MCF 10A (cell line): Measurements from ENCODE around the gene DYNC2LI1. TPM values are rescaled to one million over a fixed set of nuclear protein-coding genes. Genes with fewer than 3 reads are reported as not detected.

Source experiments
- BruUV-seq: library from RNA; stranded (reverse); fragments of 400-500 nt; replicated peaks from 2 replicates; lab custom pipeline; 2021; lab: Mats Ljungman, UMichigan
- CTCF ChIA-PET: fragments of 300-600 bp; sonication (Branson Sonifier 250); formaldehyde crosslinking; extraction: SDS; loops from one replicate; lab custom pipeline; 2021; ENCODE audit warnings: antibody characterized with exemption, inconsistent platforms; lab: Yijun Ruan, JAX
- POLR2A ChIA-PET: fragments of 300-600, 350-650 bp; sonication (Branson Sonifier 250); formaldehyde crosslinking; extraction: SDS; loops from one replicate; lab custom pipeline; 2020; ENCODE audit warnings: antibody characterized with exemption, inconsistent platforms; lab: Yijun Ruan, JAX
- DNase-seq: peaks from one replicate; pipeline ENCODE4 v3.0.0-alpha.2; 2018; ENCODE audit not compliant: unreplicated experiment
- H3K27ac Mint-ChIP-seq: one replicate; pipeline ENCODE4 v1.8.0; 2022; ENCODE audit warnings: mild to moderate bottlenecking, low read depth, mixed read lengths; ENCODE audit not compliant: unreplicated experiment
- H3K27me3 Mint-ChIP-seq: one replicate; pipeline ENCODE4 v1.8.0; 2022; ENCODE audit warnings: mixed read lengths; ENCODE audit not compliant: insufficient read depth, unreplicated experiment
- H3K36me3 Mint-ChIP-seq: one replicate; pipeline ENCODE4 v1.8.0; 2022; ENCODE audit warnings: mild to moderate bottlenecking, moderate library complexity, mixed read lengths; ENCODE audit not compliant: insufficient read depth, unreplicated experiment
- H3K4me1 Mint-ChIP-seq: one replicate; pipeline ENCODE4 v1.8.0; 2022; ENCODE audit warnings: mixed read lengths; ENCODE audit not compliant: insufficient read depth, unreplicated experiment
- H3K4me3 Mint-ChIP-seq: one replicate; pipeline ENCODE4 v1.8.0; 2022; ENCODE audit warnings: mild to moderate bottlenecking, moderate library complexity, mixed read lengths; ENCODE audit not compliant: unreplicated experiment
- H3K9me3 Mint-ChIP-seq: one replicate; pipeline ENCODE4 v1.8.0; 2022; ENCODE audit warnings: mixed read lengths; ENCODE audit not compliant: unreplicated experiment
- intact Hi-C: fragments of 100-400 bp; cut with micrococcal nuclease; formaldehyde crosslinking; loops from 2 replicates; pipeline ENCODE4 v1.14.1; 2022
- total RNA-seq: library from RNA; stranded (reverse); gene quantifications from 2 replicates; pipeline ENCODE4 v1.2.3, GENCODE V29; 2022
- TF ChIP-seq, protein P1 (sequence below): fragments of 200-600 bp; IDR thresholded peaks from one replicate; pipeline ENCODE4 v1.8.0; 2022; ENCODE audit warnings: antibody characterized with exemption, mild to moderate bottlenecking; ENCODE audit not compliant: unreplicated experiment

DYNC2LI1 gene
- total RNA-seq, 1 experiment from 2014 or later = 13.0 TPM

DNA sequence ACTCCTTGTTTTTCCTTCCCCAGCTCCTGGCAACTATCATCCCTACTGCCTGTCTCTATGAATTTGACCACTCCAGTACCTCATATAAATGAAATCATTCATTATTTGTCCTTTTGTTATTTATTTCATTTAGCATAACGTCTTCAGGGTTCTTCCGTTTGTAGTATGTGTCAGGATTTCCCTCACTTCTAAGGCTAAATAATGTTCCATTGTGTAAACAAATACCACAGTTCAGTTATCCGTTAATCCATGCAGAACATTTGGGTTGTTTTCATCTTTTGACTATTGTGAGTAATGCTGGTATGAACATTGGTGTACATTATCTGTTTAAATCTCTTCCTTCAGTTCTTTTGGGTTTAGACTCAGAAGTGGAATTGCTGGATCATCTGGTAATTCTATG is 18.8 kb downstream of the DYNC2LI1 start:
- no peaks in the 10 kb centered on the region for H3K27me3 Mint-ChIP-seq
- intact Hi-C loops = no loop called here
- peaks cover 56% of the 10 kb centered on the region for H3K36me3 Mint-ChIP-seq
- H3K4me1 Mint-ChIP-seq = no peaks in the 10 kb centered on the region
- no peak overlapping the region for H3K27ac Mint-ChIP-seq
- DNase-seq = no peak
- TF ChIP-seq, protein P1, sequence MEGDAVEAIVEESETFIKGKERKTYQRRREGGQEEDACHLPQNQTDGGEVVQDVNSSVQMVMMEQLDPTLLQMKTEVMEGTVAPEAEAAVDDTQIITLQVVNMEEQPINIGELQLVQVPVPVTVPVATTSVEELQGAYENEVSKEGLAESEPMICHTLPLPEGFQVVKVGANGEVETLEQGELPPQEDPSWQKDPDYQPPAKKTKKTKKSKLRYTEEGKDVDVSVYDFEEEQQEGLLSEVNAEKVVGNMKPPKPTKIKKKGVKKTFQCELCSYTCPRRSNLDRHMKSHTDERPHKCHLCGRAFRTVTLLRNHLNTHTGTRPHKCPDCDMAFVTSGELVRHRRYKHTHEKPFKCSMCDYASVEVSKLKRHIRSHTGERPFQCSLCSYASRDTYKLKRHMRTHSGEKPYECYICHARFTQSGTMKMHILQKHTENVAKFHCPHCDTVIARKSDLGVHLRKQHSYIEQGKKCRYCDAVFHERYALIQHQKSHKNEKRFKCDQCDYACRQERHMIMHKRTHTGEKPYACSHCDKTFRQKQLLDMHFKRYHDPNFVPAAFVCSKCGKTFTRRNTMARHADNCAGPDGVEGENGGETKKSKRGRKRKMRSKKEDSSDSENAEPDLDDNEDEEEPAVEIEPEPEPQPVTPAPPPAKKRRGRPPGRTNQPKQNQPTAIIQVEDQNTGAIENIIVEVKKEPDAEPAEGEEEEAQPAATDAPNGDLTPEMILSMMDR = no peak
- no peaks in the 10 kb centered on the region for H3K9me3 Mint-ChIP-seq
- no peak overlapping the region for H3K4me3 Mint-ChIP-seq
- ChIA-PET CTCF (no interaction called here), POLR2A (no interaction called here)
- no TSS peak for BruUV-seq

DNA sequence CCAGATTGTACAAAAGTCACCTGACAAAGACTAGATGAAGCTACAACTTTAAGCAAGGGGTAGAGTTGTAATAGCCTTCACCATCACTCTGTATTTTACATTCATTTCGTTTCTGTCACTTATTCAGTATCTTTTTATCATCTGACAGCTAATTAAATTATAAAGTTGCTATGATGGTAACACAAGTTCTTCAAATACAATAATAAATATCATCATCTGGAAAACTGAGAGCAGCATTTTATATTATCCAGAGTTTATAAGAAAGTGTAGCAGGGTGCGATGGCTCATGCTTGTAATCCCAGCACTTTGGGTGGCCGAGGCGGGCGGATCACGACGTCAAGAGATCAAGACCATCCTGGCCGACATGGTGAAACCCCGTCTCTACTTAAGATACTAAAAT is 21.1 kb downstream of the DYNC2LI1 start:
- Mint-ChIP-seq H3K36me3 (peaks cover 40% of the 10 kb centered on the region), H3K4me1 (no peaks in the 10 kb centered on the region), H3K9me3 (no peaks in the 10 kb centered on the region), H3K27ac (no peak overlapping the region), H3K4me3 (no peak overlapping the region), H3K27me3 (no peaks in the 10 kb centered on the region)
- DNase-seq = no peak
- no TSS peak for BruUV-seq
- CTCF ChIA-PET = interaction anchor here (0.6 kb wide), 1 partner anchor 128 kb away, joined by 3 read pairs; no protein-coding TSS in a partner anchor
- TF ChIP-seq, protein P1 = no peak
- POLR2A ChIA-PET = no interaction called here
- intact Hi-C loops = no loop called here

DNA sequence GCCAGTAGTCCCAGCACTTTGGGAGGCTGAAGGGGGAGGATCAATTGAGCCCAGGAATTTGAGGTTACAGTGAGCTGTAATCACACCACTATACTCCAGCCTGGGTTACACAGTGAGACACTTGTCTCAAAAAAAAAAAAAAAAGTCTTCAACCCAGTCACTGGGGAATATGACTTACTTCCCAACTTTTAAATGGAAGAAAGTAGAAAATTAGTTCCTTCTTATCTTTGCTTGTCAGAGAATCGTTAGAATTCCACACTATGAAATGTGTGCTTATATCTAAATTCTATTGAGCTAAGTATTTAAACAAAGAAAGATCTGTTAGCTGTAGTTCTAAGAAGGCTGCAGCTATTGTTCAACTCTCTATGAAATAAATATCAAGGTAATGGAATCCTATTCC is 22.4 kb downstream of the DYNC2LI1 start:
- Mint-ChIP-seq H3K36me3 (peaks cover 29% of the 10 kb centered on the region), H3K4me3 (no peak overlapping the region), H3K27me3 (no peaks in the 10 kb centered on the region), H3K9me3 (no peaks in the 10 kb centered on the region), H3K27ac (no peak overlapping the region), H3K4me1 (no peaks in the 10 kb centered on the region)
- no peak for DNase-seq
- ChIA-PET CTCF (interaction anchor here (0.6 kb wide), 1 partner anchor 1554 kb away, joined by 6 read pairs; no protein-coding TSS in a partner anchor), POLR2A (interaction anchor here (0.7 kb wide), 1 partner anchor 167 kb away, joined by 4 read pairs; no protein-coding TSS in a partner anchor)
- no TSS peak for BruUV-seq
- TF ChIP-seq, protein P1 = no peak
- intact Hi-C loops = no loop called here

DNA sequence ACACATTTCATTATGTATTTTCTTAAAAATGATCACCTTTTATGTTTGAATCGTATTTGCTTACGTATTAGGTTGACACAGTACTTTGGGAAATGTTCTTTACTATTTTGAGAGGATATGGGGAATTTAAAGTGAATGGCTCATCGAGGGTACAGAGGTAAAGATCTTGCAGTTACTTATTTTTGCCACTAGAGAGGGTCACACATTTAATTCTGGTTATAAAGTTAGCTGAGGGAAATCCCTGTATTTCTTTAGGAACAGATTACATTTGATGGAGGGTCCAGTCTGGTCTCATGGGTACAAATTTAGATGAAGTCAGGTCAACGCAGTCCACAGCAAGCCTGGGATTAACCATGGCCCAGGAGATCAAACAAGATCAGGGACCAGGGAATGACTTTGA is 24.5 kb downstream of the DYNC2LI1 start:
- no peaks in the 10 kb centered on the region for H3K9me3 Mint-ChIP-seq
- ChIA-PET CTCF (interaction anchor here (1.0 kb wide), 1 partner anchor 8 kb away, joined by 5 read pairs; no protein-coding TSS in a partner anchor), POLR2A (no interaction called here)
- H3K4me3 Mint-ChIP-seq = no peak overlapping the region
- H3K4me1 Mint-ChIP-seq = no peaks in the 10 kb centered on the region
- H3K36me3 Mint-ChIP-seq = peaks cover 20% of the 10 kb centered on the region
- intact Hi-C loops = no loop called here
- H3K27ac Mint-ChIP-seq = no peak overlapping the region
- no TSS peak for BruUV-seq
- peak; percentile 10 for DNase-seq
- TF ChIP-seq, protein P1 = no peak
- H3K27me3 Mint-ChIP-seq = no peaks in the 10 kb centered on the region
